ENCODE data around the gene PDIA5. TPM values are rescaled to one million over a fixed set of nuclear protein-coding genes. Genes with fewer than 3 reads are reported as not detected.

Gene PDIA5
- total and polyA plus RNA-seq, 2 donors, result 29.0 to 42.5 TPM

- no peaks in the 10 kb centered on the region for H3K36me3 ChIP-seq (ENCODE audit: insufficient read depth)
- H3K27ac ChIP-seq (ENCODE audit: low read depth), result no peak overlapping the region
- 84% methylated on average over 2 of the region's 2 CpGs for WGBS
- no peaks in the 10 kb centered on the region for H3K4me1 ChIP-seq (ENCODE audit: insufficient read depth)
- DNase-seq (ENCODE audit: extremely low spot score), result no peak
- no peak overlapping the region for H3K4me3 ChIP-seq (ENCODE audit: low read depth, low read length)
Measured at GRCh38 chr3:123050666-123051065, 16.2 kb upstream of the PDIA5 start.

DNA sequence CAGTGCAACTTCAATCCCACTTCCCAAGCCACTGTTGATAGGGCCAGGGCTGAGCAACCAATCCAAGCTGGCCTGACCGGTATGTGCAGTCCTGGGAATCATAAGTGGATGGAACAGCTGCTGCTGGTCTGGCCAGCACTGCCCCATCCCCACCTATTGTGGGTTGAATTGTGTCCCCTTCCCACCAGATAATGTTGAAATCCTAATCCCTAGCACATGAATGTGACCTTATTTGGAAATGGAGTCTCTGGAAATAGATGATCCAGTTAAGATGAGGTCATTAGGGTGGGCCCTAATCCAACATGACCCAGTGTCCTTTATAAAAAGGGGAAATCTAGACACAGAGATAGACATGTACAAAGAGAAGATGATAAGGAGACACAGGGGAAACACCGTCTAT, 13.7 kb upstream of the PDIA5 start:
- H3K4me3 ChIP-seq (ENCODE audit: low read depth, low read length), result no peak overlapping the region
- H3K27ac ChIP-seq (ENCODE audit: low read depth), result no peak overlapping the region
- H3K4me1 ChIP-seq (ENCODE audit: insufficient read depth), result no peaks in the 10 kb centered on the region
- no peaks in the 10 kb centered on the region for H3K36me3 ChIP-seq (ENCODE audit: insufficient read depth)
- 28% methylated on average over 2 of the region's 2 CpGs for WGBS
- no peak for DNase-seq (ENCODE audit: extremely low spot score)

DNA sequence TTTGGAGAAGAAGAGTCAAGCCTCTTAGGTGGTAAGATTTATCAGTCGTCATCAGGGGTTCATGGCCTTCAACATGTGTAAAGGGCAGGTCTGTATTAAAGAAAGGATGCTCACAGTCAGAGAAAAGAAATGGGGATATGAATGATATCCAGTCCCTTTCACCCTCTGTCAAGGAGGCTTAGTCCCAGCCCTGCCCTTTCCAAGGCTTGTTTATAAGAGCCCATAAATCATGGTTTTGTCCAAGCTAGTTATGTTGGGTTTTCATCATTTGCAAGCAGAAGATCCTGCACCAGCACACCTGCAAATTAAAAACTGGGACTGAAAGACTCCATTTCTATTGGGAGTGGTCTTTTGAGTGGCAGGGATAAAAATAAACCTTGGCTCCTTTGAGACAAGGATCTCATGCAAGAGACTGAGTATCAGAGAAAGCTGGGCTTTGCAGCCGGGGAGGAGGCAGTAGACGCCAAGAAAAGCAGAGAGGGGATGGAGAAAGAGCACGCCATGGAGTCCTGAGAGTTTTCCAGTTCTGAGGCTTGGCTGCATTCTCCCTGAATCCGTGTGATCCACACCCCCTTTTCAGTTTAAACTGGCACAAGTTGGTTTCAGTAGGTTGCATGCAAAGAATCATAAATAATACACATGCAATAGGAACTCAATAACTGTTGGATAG, 12.6 kb upstream of the PDIA5 start:
- no peak for DNase-seq (ENCODE audit: extremely low spot score)
- WGBS, result 30% methylated on average over 5 of the region's 5 CpGs
- no peak overlapping the region for H3K4me3 ChIP-seq (ENCODE audit: low read depth, low read length)
- no peaks in the 10 kb centered on the region for H3K4me1 ChIP-seq (ENCODE audit: insufficient read depth)
- H3K27ac ChIP-seq (ENCODE audit: low read depth), result no peak overlapping the region
- H3K36me3 ChIP-seq (ENCODE audit: insufficient read depth), result no peaks in the 10 kb centered on the region

DNA sequence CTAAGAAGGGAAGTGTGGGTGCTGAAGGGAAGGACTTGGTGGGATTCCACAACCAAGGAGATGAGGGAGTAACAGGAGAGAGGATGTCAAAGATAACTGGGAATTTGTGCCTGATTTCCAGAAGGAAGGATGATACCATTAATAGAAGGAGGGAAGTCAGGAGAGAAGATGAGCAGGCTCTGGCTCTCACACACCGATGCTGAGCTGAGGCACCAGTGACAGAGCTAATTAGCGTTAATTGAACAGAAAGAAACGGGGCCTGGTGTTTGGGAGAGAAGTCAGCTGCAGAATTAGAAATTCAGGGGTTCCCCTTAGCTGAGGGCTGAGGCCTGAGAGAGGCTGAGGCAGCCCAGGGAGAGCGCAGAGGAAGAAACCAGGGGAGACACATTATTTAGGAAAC, 11.9 kb upstream of the PDIA5 start:
- Histone ChIP-seq H3K27ac (ENCODE audit: low read depth) (no peak overlapping the region), H3K4me1 (ENCODE audit: insufficient read depth) (no peaks in the 10 kb centered on the region), H3K36me3 (ENCODE audit: insufficient read depth) (no peaks in the 10 kb centered on the region), H3K4me3 (ENCODE audit: low read depth, low read length) (no peak overlapping the region)
- WGBS, result 73% methylated on average over 4 of the region's 4 CpGs
- DNase-seq (ENCODE audit: extremely low spot score), result no peak

DNA sequence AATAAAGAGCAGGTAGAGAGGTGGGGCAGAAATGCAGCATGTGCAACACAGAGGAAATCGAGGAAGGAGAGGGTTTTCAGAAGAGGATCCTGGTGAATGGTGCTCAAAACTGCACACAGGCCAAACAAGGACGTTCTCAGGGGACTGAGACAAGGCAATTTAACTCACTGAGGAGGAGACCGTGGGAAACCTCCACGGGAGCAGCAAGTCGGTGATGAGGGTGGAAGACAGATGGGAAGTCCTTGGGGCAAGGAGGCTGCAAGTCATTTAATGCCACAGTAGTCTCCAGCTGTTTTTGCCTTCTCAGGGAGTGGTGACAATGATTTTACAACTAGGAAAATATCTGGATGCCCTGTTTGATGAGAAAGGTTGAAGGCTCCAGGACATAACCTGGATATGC, 11.5 kb upstream of the PDIA5 start:
- Histone ChIP-seq H3K4me1 (ENCODE audit: insufficient read depth) (no peaks in the 10 kb centered on the region), H3K36me3 (ENCODE audit: insufficient read depth) (no peaks in the 10 kb centered on the region), H3K4me3 (ENCODE audit: low read depth, low read length) (no peak overlapping the region), H3K27ac (ENCODE audit: low read depth) (no peak overlapping the region)
- 82% methylated on average over 5 of the region's 5 CpGs for WGBS
- DNase-seq (ENCODE audit: extremely low spot score), result no peak

GRCh38 chr3:123058505-123058904, 8.3 kb upstream of the PDIA5 start:
- DNase-seq (ENCODE audit: extremely low spot score), result no peak
- Histone ChIP-seq H3K4me3 (ENCODE audit: low read depth, low read length) (no peak overlapping the region), H3K27ac (ENCODE audit: low read depth) (no peak overlapping the region), H3K36me3 (ENCODE audit: insufficient read depth) (no peaks in the 10 kb centered on the region), H3K4me1 (ENCODE audit: insufficient read depth) (no peaks in the 10 kb centered on the region)
- 94% methylated on average over 5 of the region's 5 CpGs for WGBS

DNA sequence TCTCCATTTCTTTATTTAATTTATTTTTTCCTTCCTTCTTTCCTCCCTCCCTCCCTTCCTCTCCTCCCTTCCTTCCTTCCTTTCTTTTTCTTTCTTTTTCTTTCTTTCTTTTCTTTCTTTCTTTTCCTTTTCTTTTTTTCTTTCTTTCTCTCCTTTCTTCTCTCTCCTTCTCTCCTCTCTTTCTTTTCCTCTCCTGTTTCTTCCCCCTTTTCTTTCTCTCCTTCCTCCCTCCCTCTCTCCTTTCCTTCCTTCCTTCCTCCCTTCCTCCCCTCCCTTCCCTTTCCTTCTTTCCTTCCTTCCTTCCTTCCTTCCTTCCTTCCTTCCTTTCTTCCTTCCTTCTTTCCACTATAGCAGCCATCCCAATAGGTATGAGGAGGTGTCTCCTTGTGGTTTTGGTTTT, 6.8 kb upstream of the PDIA5 start:
- no peak for DNase-seq (ENCODE audit: extremely low spot score)
- Histone ChIP-seq H3K27ac (ENCODE audit: low read depth) (no peak overlapping the region), H3K4me3 (ENCODE audit: low read depth, low read length) (no peak overlapping the region), H3K36me3 (ENCODE audit: insufficient read depth) (no peaks in the 10 kb centered on the region), H3K4me1 (ENCODE audit: insufficient read depth) (no peaks in the 10 kb centered on the region)

DNA sequence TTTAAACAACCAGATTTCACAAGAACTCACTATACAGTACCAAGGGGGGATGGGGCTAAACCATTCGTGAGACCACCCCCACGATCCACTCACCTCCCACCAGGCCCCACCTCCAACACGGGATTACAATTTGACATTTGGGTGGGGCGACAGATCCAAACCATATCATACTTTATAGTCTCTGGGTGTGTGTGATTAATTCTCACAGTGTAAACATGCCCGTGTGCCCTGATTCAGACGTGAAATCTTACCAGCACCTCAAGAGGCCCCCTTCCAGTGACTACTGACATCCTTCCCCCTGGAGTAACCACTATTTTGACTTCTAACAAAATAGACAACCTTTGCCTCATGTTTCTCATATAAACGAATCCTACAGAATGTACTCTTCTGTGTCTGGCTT, 5.0 kb upstream of the PDIA5 start:
- no peaks in the 10 kb centered on the region for H3K4me1 ChIP-seq (ENCODE audit: insufficient read depth)
- DNase-seq (ENCODE audit: extremely low spot score), result no peak
- no peak overlapping the region for H3K27ac ChIP-seq (ENCODE audit: low read depth)
- H3K4me3 ChIP-seq (ENCODE audit: low read depth, low read length), result no peak overlapping the region
- WGBS, result 59% methylated on average over 7 of the region's 7 CpGs
- H3K36me3 ChIP-seq (ENCODE audit: insufficient read depth), result no peaks in the 10 kb centered on the region

GRCh38 chr3:123063034-123063433, 3.8 kb upstream of the PDIA5 start:
- no peak overlapping the region for H3K4me3 ChIP-seq (ENCODE audit: low read depth, low read length)
- H3K36me3 ChIP-seq (ENCODE audit: insufficient read depth), result no peaks in the 10 kb centered on the region
- H3K4me1 ChIP-seq (ENCODE audit: insufficient read depth), result no peaks in the 10 kb centered on the region
- H3K27ac ChIP-seq (ENCODE audit: low read depth), result no peak overlapping the region
- 93% methylated on average over 6 of the region's 6 CpGs for WGBS
- no peak for DNase-seq (ENCODE audit: extremely low spot score)

DNA sequence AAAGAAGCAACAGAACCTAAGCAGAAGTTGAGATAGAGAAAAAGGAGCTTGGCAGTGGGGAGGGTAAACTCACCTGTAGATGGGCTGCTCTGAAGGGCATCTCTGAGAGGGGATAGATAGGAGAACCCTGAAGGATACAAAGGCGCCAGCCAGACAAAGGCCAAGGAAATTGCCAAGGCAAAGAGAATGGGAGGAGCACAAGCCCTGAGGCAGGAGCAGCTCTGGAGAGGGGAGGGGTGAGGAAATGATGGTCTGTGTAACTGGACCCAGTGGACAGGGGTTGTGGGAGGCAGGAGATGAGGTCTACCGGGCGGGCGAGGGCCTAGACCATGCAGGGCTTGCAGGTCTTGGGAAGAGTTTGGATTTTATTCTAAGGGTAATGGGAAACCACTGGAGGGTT, 2.3 kb upstream of the PDIA5 start:
- Histone ChIP-seq H3K4me3 (ENCODE audit: low read depth, low read length) (no peak overlapping the region), H3K27ac (ENCODE audit: low read depth) (no peak overlapping the region)
- 97% methylated on average over 4 of the region's 4 CpGs for WGBS

GRCh38 chr3:123064914-123065313, 1.9 kb upstream of the PDIA5 start:
- no peak for DNase-seq (ENCODE audit: extremely low spot score)
- no peaks in the 10 kb centered on the region for H3K4me1 ChIP-seq (ENCODE audit: insufficient read depth)
- 7% methylated on average over 1 of the region's 1 CpG for WGBS

More for the DNA sequence above, 2.3 kb upstream of the PDIA5 start:
- no peaks in the 10 kb centered on the region for H3K36me3 ChIP-seq (ENCODE audit: insufficient read depth)
- no peak for DNase-seq (ENCODE audit: extremely low spot score)
- no peaks in the 10 kb centered on the region for H3K4me1 ChIP-seq (ENCODE audit: insufficient read depth)

DNA sequence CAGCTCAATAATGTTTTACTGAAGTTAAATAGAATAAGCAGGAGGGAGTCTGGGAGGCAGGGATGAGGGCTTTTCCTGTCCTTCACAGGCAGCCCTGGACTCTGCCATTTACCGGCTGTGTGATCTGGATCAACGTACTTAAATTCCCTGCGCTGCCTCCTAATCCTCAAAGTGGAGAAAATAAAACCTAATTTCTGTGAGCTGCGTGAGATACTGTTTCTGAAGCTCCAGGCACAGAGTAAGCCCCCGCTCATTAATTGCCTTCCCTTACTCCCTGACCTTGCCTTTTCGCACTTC, 278 bp upstream of the PDIA5 start:
- no peak overlapping the region for H3K27ac ChIP-seq (ENCODE audit: low read depth)
- 10% methylated on average over 6 of the region's 6 CpGs for WGBS

More at GRCh38 chr3:123064914-123065313, 1.9 kb upstream of the PDIA5 start:
- Histone ChIP-seq H3K27ac (ENCODE audit: low read depth) (no peak overlapping the region), H3K36me3 (ENCODE audit: insufficient read depth) (no peaks in the 10 kb centered on the region), H3K4me3 (ENCODE audit: low read depth, low read length) (no peak overlapping the region)

GRCh38 chr3:123067689-123068600, 1.1 kb downstream of the PDIA5 start:
- DNase-seq (ENCODE audit: extremely low spot score), result no peak
- no peaks in the 10 kb centered on the region for H3K4me1 ChIP-seq (ENCODE audit: insufficient read depth)
- H3K36me3 ChIP-seq (ENCODE audit: insufficient read depth), result no peaks in the 10 kb centered on the region
- peak overlapping the region; percentile 83 for H3K4me3 ChIP-seq (ENCODE audit: low read depth, low read length)
- WGBS, result 18% methylated on average over 24 of the region's 24 CpGs
- H3K27ac ChIP-seq (ENCODE audit: low read depth), result no peak overlapping the region

More for the DNA sequence above, 278 bp upstream of the PDIA5 start:
- Histone ChIP-seq H3K4me3 (ENCODE audit: low read depth, low read length) (peak overlapping the region; percentile 83), H3K36me3 (ENCODE audit: insufficient read depth) (no peaks in the 10 kb centered on the region), H3K4me1 (ENCODE audit: insufficient read depth) (no peaks in the 10 kb centered on the region)
- DNase-seq (ENCODE audit: extremely low spot score), result no peak

DNA sequence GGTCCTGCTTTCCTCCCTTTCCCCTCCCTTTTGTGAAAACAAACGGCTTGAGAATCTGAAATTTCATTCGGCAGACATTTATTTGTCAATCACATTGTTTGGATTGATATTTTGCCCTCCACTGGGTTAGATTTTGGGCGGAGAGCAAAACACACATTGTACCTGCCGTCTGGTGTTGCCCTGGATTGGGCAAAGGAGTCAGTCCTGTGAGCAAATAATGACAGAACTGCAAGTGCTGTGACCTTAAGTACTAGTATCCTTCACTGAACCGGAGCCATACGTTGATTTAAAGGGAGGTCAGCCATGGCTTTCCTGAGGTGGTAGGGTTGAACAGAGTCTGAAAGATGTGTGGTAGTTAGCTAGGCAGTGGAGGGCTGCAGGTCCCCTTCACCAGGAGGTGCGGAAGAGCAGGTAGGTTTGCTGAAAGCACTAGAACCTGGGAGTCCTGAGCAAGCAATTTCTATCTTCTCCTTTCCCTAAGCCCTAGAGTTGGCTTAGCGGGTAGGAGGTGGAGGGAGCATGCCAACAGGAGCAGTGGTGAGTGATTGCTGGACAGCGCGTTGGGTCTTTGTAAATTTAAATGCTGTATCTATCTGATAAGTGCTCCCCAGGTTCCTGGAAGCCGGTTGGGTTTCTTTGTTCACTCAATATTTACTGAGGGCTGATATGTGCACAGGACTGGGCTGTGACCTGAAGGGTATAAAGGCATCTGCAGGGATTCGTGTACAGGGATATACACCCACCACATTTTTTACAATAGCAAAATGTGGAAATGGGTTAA, 2.0 kb downstream of the PDIA5 start:
- H3K27ac ChIP-seq (ENCODE audit: low read depth), result no peak overlapping the region
- no peak for DNase-seq (ENCODE audit: extremely low spot score)
- 76% methylated on average over 12 of the region's 12 CpGs for WGBS
- H3K4me1 ChIP-seq (ENCODE audit: insufficient read depth), result no peaks in the 10 kb centered on the region
- peak overlapping the region; percentile 83 for H3K4me3 ChIP-seq (ENCODE audit: low read depth, low read length)
- H3K36me3 ChIP-seq (ENCODE audit: insufficient read depth), result no peaks in the 10 kb centered on the region

Data from urinary bladder (tissue), 4 donors.